GM18867 (cell line): Measurements from ENCODE around the gene ZNF213.
A peak's percentile ranks its signal among the peaks of the same experiment; 100 is the strongest.
"Not testable (repeated sequence)": the region's sequence is repeated elsewhere in the genome, so short reads cannot be mapped to it uniquely, and the experiment has no call there.

Experiments
- ATAC-seq: cut with Tn5 transposase; IDR thresholded peaks from one replicate; pipeline ENCODE4 v1.9.1; 2021; ENCODE audit warnings: mild to moderate bottlenecking, moderate library complexity; ENCODE audit not compliant: unreplicated experiment

The ZNF213 gene

GRCh38 chr16:3123986-3124886 is 10.6 kb upstream of the ZNF213 start:
- peak; percentile 87 for ATAC-seq

- no peak for ATAC-seq
Measured at GRCh38 chr16:3127745-3128144, 7.1 kb upstream of the ZNF213 start.

- peak; percentile 43 for ATAC-seq
Measured at GRCh38 chr16:3129137-3130131, 5.4 kb upstream of the ZNF213 start.

GRCh38 chr16:3131755-3132377 is 3.0 kb upstream of the ZNF213 start:
- no peak for ATAC-seq

GRCh38 chr16:3133844-3134243 is 985 bp upstream of the ZNF213 start:
- ATAC-seq = no peak

- peak; percentile 4 for ATAC-seq
Measured at GRCh38 chr16:3135126-3135715, 392 bp downstream of the ZNF213 start.

GRCh38 chr16:3137267-3137666 is 2.4 kb downstream of the ZNF213 start:
- no peak for ATAC-seq

GRCh38 chr16:3138342-3138741 is 3.5 kb downstream of the ZNF213 start:
- no peak for ATAC-seq

GRCh38 chr16:3138823-3139426 is 4.1 kb downstream of the ZNF213 start:
- ATAC-seq = no peak

- not testable (repeated sequence) for ATAC-seq
Measured at GRCh38 chr16:3139561-3139960, 4.7 kb downstream of the ZNF213 start.

- no peak for ATAC-seq
Measured at GRCh38 chr16:3140603-3141427, 6.0 kb downstream of the ZNF213 start.

GRCh38 chr16:3141781-3142311 is 7.0 kb downstream of the ZNF213 start:
- ATAC-seq = no peak

GRCh38 chr16:3142327-3142726 is 7.5 kb downstream of the ZNF213 start:
- no peak for ATAC-seq

- no peak for ATAC-seq
Measured at GRCh38 chr16:3142770-3143169, 7.9 kb downstream of the ZNF213 start.

GRCh38 chr16:3143189-3143588 is 8.4 kb downstream of the ZNF213 start:
- ATAC-seq = no peak

- ATAC-seq = no peak
Measured at GRCh38 chr16:3143598-3144320, 8.9 kb downstream of the ZNF213 start.

GRCh38 chr16:3144321-3144983 is 9.6 kb downstream of the ZNF213 start:
- ATAC-seq = no peak

- ATAC-seq = no peak
Measured at GRCh38 chr16:3145151-3145550, 10.3 kb downstream of the ZNF213 start.
